ENCODE results near the gene PRAME.
A peak's percentile ranks its signal among the peaks of the same experiment; 100 is the strongest.
"Not testable (repeated sequence)": the region's sequence is repeated elsewhere in the genome, so short reads cannot be mapped to it uniquely, and the experiment has no call there.

Gene PRAME

GRCh38 chr22:22523494-22523893 is 35.6 kb downstream of the PRAME start:
- DNase-seq (ENCODE audit: low read depth in 2 of 3, low spot score in 2 of 3) = no peak

GRCh38 chr22:22521631-22522030 is 37.4 kb downstream of the PRAME start:
- DNase-seq (ENCODE audit: low read depth in 2 of 3, low spot score in 2 of 3) = no peak

- no peak for DNase-seq (ENCODE audit: low read depth in 2 of 3, low spot score in 2 of 3)
Observed at GRCh38 chr22:22520667-22521602, 38.1 kb downstream of the PRAME start.

- no peak for DNase-seq (ENCODE audit: low read depth in 2 of 3, low spot score in 2 of 3)
Observed at GRCh38 chr22:22520020-22520656, 38.9 kb downstream of the PRAME start, which contains the start of gene ZNF280A. TSS of gene ZNF280A (minus strand) at chr22:22520270. CDS start at chr22:22515630, 4,640 bp downstream.

- no peak for DNase-seq (ENCODE audit: low read depth in 2 of 3, low spot score in 2 of 3)
Observed at GRCh38 chr22:22519591-22519990, 39.5 kb downstream of the PRAME start.

- no peak for DNase-seq (ENCODE audit: low read depth in 2 of 3, low spot score in 2 of 3)
Observed at GRCh38 chr22:22516992-22517391, 42.1 kb downstream of the PRAME start.

GRCh38 chr22:22515890-22516289 is 43.2 kb downstream of the PRAME start:
- DNase-seq (ENCODE audit: low read depth in 2 of 3, low spot score in 2 of 3) = no peak

- DNase-seq (ENCODE audit: low read depth in 2 of 3, low spot score in 2 of 3) = not testable (repeated sequence)
Observed at GRCh38 chr22:22514431-22514830, 44.6 kb downstream of the PRAME start.

GRCh38 chr22:22513619-22514018 is 45.4 kb downstream of the PRAME start:
- no peak for DNase-seq (ENCODE audit: low read depth in 2 of 3, low spot score in 2 of 3)

- DNase-seq (ENCODE audit: low read depth in 2 of 3, low spot score in 2 of 3) = no peak
Observed at GRCh38 chr22:22512951-22513350, 46.1 kb downstream of the PRAME start.

GRCh38 chr22:22510833-22511232 is 48.2 kb downstream of the PRAME start:
- not testable (repeated sequence) for DNase-seq (ENCODE audit: low read depth in 2 of 3, low spot score in 2 of 3)

- not testable (repeated sequence) for DNase-seq (ENCODE audit: low read depth in 2 of 3, low spot score in 2 of 3)
Observed at GRCh38 chr22:22509912-22510311, 49.2 kb downstream of the PRAME start.

GRCh38 chr22:22508274-22509176 is 50.5 kb downstream of the PRAME start, which contains the start of gene ZNF280B:
TSS of gene ZNF280B (minus strand) at chr22:22508742. CDS start at chr22:22489398, 19,344 bp downstream.
- peak; percentile 60 to 78 (median 77) for DNase-seq (ENCODE audit: low read depth in 2 of 3, low spot score in 2 of 3)

- DNase-seq (ENCODE audit: low read depth in 2 of 3, low spot score in 2 of 3) = peak in 1 of 3 experiments; percentile 1
Observed at GRCh38 chr22:22507743-22508273, 51.3 kb downstream of the PRAME start.

GRCh38 chr22:22506736-22507135 is 52.3 kb downstream of the PRAME start:
- DNase-seq (ENCODE audit: low read depth in 2 of 3, low spot score in 2 of 3) = no peak

- no peak for DNase-seq (ENCODE audit: low read depth in 2 of 3, low spot score in 2 of 3)
Observed at GRCh38 chr22:22498267-22498666, 60.8 kb downstream of the PRAME start.

Data from activated CD8-positive, alpha-beta memory T cell treated with anti-CD3 and anti-CD28 coated beads for 48 hours (primary cell).